ENCODE results near the gene ANXA1.

The ANXA1 gene

DNA sequence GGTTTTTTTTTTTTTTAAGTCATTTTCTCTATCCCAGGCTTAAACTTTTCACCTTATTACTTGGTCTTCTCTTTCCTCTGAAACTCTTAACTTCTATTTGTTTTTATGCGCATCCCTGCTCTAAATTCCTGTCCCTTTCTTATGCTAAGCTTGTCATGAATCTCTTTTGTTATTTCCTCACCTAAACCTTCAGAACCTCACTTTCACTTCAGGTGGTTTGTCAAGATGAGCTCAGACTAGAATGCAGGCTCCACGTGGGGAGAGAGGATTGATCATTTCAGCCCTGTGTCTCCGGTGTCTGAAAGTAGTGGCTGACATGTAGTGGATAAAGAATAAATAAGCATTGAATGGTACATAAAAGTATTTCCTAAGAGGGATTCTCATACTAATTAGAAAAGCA lies 63.6 kb downstream of the ANXA1 start:
- no peak for DNase-seq

DNA sequence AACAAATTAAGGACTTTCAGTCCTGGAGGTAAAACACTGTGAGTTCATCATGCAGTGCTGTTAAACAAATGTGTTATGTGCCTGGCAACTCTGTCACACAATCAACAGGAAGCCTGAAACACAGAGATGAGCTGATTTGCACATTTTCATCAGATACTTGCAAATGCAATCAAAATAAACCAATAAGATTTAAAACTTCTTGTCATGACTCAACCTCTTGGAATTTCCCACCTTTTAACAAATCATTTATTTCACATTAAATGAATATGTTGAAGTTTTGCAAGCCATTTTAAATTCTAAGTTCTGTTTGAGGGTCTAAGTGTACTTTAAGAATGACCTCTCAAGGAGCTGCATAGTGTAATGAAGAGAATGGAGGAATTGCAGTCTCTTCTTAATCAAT lies 64.4 kb downstream of the ANXA1 start:
- no peak for DNase-seq

All from NCI-H446 treated with DMSO at 0.1 percent for 48 hours (cell line).